DND-41 (cell line): ENCODE data around the gene TTC12.

Experiments
- ATAC-seq: fragments of 200-7000 bp; cut with Tn5 transposase; 3 replicates; pipeline ENCODE4 v1.9.1; 2021; ENCODE audit warnings: low read depth; ENCODE audit not compliant: insufficient read depth
- DNase-seq: peaks from one replicate; pipeline ENCODE4 v3.0.0-alpha.2; 2020
- H2AFZ ChIP-seq: 2 replicates; pipeline ENCODE4 v1.6.0; 2012; ENCODE audit warnings: low read depth, low read length
- H3K27ac ChIP-seq: 2 replicates; pipeline ENCODE4 v1.5.1; 2012; ENCODE audit warnings: low read length, inconsistent platforms
- H3K27me3 ChIP-seq: fragments of 200-600 bp; sonication (generic); 2 replicates; pipeline ENCODE4 v1.6.0; 2012; ENCODE audit warnings: low read length, mild to moderate bottlenecking, inconsistent platforms; ENCODE audit not compliant: insufficient read depth, poor library complexity
- H3K36me3 ChIP-seq: 2 replicates; pipeline ENCODE4 v1.5.1; 2012; ENCODE audit warnings: low read length, inconsistent platforms; ENCODE audit not compliant: insufficient read depth
- H3K4me1 ChIP-seq: 2 replicates; pipeline ENCODE4 v1.5.1; 2012; ENCODE audit warnings: mild to moderate bottlenecking, low read length; ENCODE audit not compliant: insufficient read depth
- H3K4me2 ChIP-seq: 2 replicates; pipeline ENCODE4 v1.6.0; 2012; ENCODE audit warnings: mild to moderate bottlenecking, moderate library complexity, low read length, inconsistent platforms; ENCODE audit not compliant: insufficient read depth
- H3K4me3 ChIP-seq, 2 experiments: fragments of 200-600 bp in 1 of 2; shearing (Covaris generic) in 1 of 2; 2 replicates each; pipeline ENCODE4 v1.5.1; 2012 to 2016; ENCODE audit warnings: inconsistent platforms in 2 of 2, low read length in 2 of 2, mild to moderate bottlenecking in 2 of 2, low read depth in 1 of 2, moderate library complexity in 1 of 2
- H3K79me2 ChIP-seq: 2 replicates; pipeline ENCODE4 v1.6.0; 2012; ENCODE audit warnings: low read length, inconsistent platforms; ENCODE audit not compliant: insufficient read depth
- H3K9ac ChIP-seq: 2 replicates; pipeline ENCODE4 v1.6.0; 2012; ENCODE audit warnings: low read depth, mild to moderate bottlenecking, inconsistent platforms, low read length, moderate library complexity
- H3K9me3 ChIP-seq: 2 replicates; pipeline ENCODE4 v1.5.1; 2012; ENCODE audit warnings: low read length, moderate library complexity, mild to moderate bottlenecking, inconsistent platforms; ENCODE audit not compliant: insufficient read depth, severe bottlenecking
- H4K20me1 ChIP-seq: 2 replicates; pipeline ENCODE4 v1.6.0; 2012; ENCODE audit warnings: low read length; ENCODE audit not compliant: insufficient read depth
- CTCF ChIP-seq: IDR thresholded peaks from 2 replicates; pipeline ENCODE4 v1.5.1; 2012; ENCODE audit warnings: borderline replicate concordance, low read length, moderate library complexity, mild to moderate bottlenecking; ENCODE audit not compliant: poor library complexity, severe bottlenecking; ENCODE audit errors: extremely low read depth
- EZH2 ChIP-seq: IDR thresholded peaks from 3 replicates; pipeline ENCODE4 v1.6.1; 2012; ENCODE audit warnings: borderline replicate concordance, low read depth, mild to moderate bottlenecking, moderate library complexity, low read length, inconsistent platforms; ENCODE audit not compliant: severe bottlenecking

The TTC12 gene

GRCh38 chr11:113316256-113316655, 1.9 kb downstream of the TTC12 start:
- Histone ChIP-seq H3K4me2 (no peak overlapping the region), H2AFZ (no peak overlapping the region), H3K9me3 (no peaks in the 10 kb centered on the region), H4K20me1 (no peaks in the 10 kb centered on the region), H3K4me1 (no peaks in the 10 kb centered on the region), H3K9ac (no peak overlapping the region), H3K4me3 (no peak overlapping the region), H3K27ac (no peak overlapping the region), H3K79me2 (no peaks in the 10 kb centered on the region), H3K36me3 (no peaks in the 10 kb centered on the region), H3K27me3 (no peaks in the 10 kb centered on the region)
- DNase-seq: no peak
- TF ChIP-seq CTCF (no peak), EZH2 (no peak)
- no peak for ATAC-seq

DNA sequence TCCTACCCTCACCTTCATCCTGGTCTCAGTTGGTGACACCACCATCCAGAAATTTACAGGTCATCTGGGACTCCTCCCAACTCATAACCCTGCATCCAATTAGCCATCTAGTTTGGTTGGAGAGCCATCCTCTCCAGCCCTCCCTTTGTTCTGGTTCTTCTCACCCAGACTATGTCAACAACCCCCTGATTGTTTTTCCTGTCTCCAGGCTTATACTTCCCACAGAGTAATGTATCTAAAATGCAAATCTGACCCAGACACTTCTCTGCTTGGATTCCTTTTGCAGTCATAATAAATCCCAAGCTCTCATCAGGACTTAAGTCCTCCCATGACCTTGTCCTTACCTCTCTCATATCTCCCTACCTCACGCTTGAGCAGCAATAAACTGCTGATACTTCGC, 3.0 kb downstream of the TTC12 start:
- Histone ChIP-seq H4K20me1 (no peaks in the 10 kb centered on the region), H3K27me3 (no peaks in the 10 kb centered on the region), H3K9ac (no peak overlapping the region), H2AFZ (no peak overlapping the region), H3K9me3 (no peaks in the 10 kb centered on the region), H3K4me3 (no peak overlapping the region), H3K79me2 (no peaks in the 10 kb centered on the region), H3K27ac (no peak overlapping the region), H3K4me2 (no peak overlapping the region), H3K36me3 (no peaks in the 10 kb centered on the region), H3K4me1 (no peaks in the 10 kb centered on the region)
- ATAC-seq (no peak), DNase-seq (no peak)
- TF ChIP-seq CTCF (no peak), EZH2 (no peak)

DNA sequence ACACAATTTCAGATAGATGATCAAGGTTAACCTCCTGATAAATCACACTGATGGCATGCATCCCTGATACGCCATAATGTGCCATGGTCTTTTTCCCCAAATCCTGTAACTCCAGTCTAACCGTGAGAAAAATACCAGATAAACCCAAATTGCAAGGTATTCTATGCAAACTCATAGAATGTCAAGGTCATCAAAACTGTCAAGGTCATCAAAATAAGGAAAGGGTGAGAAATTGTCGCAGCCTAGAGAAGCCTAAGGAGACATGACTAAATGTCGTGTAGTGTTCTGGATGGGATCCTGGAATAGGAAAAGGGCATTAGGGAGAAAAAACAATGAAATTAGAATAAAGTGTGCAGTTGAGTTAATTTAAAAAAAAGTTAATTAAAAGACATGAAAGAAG, 4.7 kb downstream of the TTC12 start:
- no peaks in the 10 kb centered on the region for H3K79me2 ChIP-seq
- no peak overlapping the region for H3K4me2 ChIP-seq
- no peaks in the 10 kb centered on the region for H4K20me1 ChIP-seq
- TF ChIP-seq CTCF (no peak), EZH2 (no peak)
- H3K36me3 ChIP-seq: no peaks in the 10 kb centered on the region
- no peak overlapping the region for H2AFZ ChIP-seq
- no peaks in the 10 kb centered on the region for H3K27me3 ChIP-seq
- DNase-seq (no peak), ATAC-seq (no peak)
- no peaks in the 10 kb centered on the region for H3K9me3 ChIP-seq
- no peak overlapping the region for H3K9ac ChIP-seq
- H3K4me1 ChIP-seq: no peaks in the 10 kb centered on the region
- no peak overlapping the region for H3K27ac ChIP-seq
- no peak overlapping the region for H3K4me3 ChIP-seq

GRCh38 chr11:113322158-113322557, 7.8 kb downstream of the TTC12 start:
- no peaks in the 10 kb centered on the region for H4K20me1 ChIP-seq
- H3K27me3 ChIP-seq: peaks cover 3% of the 10 kb centered on the region
- no peaks in the 10 kb centered on the region for H3K36me3 ChIP-seq
- H3K9me3 ChIP-seq: no peaks in the 10 kb centered on the region
- no peak overlapping the region for H3K4me2 ChIP-seq
- no peaks in the 10 kb centered on the region for H3K4me1 ChIP-seq
- no peak overlapping the region for H2AFZ ChIP-seq
- DNase-seq: no peak
- no peak overlapping the region for H3K4me3 ChIP-seq
- ATAC-seq: no peak
- no peak overlapping the region for H3K9ac ChIP-seq
- no peak overlapping the region for H3K27ac ChIP-seq
- no peaks in the 10 kb centered on the region for H3K79me2 ChIP-seq
- no peak for TF ChIP-seq EZH2
- no peak for TF ChIP-seq CTCF
